CD4-positive, alpha-beta T cell treated with Interleukin-1 beta for 1 hour (primary cell): Measurements from ENCODE around the gene PIRT.

Experiments used
- DNase-seq, 2 donors: peaks; one replicate each; pipeline ENCODE4 v3.0.0-alpha.2; 2020 to 2022

The PIRT gene

DNA sequence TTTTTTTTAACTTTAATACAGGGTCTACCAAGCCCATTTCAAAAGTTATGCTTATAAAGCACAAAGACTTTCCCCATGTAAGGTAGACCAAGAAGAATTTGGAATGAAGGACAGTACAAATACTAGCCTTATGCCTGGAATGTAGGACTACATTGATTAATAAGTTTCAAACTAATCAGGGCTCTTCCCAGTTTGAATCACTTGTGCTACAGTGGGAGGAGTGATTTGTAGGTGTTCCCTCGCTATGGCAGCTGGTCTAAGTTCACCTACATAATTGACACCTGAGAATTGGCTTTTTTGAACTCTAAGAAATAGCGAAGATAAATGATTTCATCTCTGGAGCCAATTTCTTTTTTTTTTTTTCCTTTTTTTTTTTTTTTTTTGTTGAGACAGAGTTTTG lies 52.6 kb downstream of the PIRT start:
- no peak for DNase-seq

DNA sequence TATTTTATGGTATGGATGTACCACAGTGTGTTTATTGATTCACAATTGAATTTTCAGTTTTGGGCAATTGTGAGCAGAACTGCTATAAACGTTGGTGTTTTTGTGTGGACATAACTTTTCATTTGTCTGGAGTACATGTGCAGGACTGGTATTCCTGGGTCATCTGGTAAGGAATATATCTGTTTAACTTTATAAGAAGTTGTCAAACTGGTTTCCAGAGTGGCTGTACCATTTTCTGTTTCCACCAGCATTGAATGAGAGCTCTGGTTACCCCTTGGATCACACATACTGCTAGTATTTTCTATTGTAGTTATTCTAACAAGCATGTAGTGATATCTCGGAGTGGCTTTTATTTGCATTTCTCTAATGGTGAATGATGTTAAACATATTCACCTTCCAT lies 58.3 kb downstream of the PIRT start:
- no peak for DNase-seq

DNA sequence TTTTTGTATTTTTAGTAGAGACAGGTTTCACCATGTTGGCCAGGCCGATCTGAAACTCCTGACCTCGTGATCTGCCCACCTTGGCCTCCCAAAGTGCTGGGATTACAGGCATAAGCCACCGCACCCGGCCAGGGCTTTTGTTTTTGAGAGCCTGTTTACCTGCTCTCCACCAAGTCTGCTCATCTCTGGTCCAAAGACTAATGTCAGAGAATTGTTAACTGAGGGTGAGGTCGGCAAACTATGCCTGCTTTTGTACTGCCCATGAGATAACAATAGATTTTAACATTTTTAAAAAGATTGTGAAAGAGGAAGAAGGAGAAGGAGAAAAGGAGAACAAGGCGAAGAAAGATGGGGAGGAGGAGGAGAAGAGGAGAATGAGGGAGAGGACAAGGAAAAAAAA lies 60.0 kb downstream of the PIRT start:
- no peak for DNase-seq

DNA sequence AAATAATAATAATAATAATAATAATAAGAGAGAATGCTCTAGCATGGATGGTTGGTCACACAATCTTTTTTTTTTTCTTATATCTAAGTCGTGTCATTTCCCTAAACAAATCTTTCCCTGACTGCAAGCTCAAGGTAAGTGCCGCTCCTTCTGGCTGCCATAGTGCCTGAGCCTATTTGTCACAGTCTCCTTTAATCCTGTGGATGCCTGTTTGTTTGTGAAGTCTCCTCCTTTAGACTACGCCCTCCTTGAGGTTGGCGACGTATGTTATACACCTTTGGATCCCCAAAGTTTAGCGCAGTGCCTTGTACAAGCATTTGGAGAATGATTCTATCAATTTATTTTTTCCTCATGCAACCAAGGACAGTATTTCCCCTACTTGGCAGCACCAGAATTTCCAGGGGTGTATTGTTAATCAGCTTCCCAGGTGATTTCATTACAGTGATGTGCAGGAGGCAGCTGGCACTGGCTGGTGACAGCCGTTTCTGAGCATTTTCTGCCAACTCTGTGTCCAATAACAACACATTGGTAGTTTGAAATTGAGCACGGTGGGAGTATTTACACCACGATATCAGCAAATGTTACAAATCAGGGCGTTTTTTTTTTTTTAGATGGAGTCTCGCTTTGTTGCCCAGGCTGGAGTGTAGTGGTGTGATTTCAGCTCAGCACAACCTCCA lies 60.6 kb downstream of the PIRT start:
- no peak for DNase-seq

DNA sequence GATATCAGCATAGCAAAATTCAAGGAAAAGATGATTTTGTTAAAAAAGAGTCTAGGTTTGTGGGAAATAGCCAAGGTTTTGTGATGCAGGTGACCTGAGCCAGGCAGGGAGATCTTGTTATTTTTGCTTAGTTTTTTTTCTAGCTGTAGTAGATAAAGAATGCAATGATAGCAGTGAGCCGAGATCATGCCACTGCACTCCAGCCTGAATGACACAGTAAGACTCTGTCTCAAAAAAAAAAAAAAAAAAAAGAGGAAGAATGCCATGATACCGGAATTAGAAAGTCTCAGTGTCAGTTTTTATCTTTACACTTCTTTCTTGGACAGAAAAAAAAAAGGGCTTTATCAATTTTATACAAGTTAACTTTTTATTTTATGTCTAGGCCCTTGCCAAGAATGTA lies 61.5 kb downstream of the PIRT start:
- DNase-seq, result no peak

DNA sequence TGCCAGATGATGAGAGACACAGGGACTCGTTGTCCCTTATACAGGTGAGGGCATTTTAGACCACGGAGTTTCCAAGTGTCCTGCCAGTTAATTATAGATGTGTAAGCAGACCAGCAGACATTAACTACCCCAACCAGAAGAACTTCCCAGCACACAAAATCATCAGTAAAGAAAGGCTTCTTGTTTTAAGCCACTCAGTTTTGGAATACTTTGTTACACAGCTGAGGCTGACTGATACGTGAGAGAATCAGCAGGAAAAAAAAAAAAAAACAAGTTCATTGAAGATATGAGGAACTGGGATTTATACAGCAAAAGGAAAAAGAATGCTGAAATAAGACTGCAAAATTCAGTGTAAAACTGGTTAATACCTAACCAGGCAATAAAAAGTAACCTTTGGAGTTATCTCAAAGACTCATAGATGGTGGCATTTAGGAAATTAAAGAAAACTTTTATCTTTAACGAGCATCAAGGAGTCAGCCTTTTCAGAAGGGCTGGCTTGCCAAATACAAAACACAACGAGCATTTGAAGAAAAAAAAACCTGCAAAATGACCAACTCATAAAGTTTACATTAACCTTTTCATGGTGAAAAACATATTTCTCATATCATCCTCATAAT lies 62.0 kb downstream of the PIRT start:
- DNase-seq, result no peak

DNA sequence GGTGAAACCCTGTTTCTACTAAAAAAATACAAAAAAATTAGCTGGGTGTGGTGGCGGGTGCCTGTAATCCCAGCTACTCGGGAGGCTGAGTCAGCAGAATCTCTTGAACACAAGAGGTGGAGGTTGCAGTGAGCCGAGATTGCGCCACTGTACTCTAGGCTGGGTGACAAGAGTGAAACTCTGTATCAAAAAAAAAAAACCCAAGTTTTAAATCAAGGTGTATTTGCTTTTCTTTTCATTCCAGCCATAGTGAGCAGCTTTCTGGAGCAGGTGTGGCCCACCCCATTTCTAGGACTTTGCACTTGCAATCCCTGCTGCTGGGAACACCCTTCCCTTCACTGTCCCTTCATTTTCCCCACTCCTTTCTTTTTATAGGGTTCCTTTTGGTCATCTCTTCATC lies 62.8 kb downstream of the PIRT start:
- no peak for DNase-seq

DNA sequence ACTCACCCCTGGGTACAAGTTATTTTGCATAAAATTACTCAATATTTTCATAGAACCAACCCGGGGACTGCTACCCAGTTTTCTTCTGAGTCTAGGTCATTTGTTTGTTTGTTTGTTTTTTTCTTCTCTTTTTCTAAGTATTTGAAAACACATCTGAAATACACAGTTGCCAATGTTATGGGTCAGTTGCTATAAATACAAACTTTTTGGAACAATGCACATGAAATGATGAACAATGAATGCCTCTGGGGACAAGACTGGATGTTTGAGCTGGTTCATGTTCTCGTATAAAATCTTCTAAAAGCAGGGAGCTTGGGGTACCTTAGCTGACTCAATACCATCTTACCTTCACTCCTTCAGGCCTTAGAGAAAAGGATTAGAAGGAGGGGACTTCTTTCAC lies 64.5 kb downstream of the PIRT start:
- no peak for DNase-seq
